ENCODE data around the gene CACNB2.

Gene CACNB2

DNA sequence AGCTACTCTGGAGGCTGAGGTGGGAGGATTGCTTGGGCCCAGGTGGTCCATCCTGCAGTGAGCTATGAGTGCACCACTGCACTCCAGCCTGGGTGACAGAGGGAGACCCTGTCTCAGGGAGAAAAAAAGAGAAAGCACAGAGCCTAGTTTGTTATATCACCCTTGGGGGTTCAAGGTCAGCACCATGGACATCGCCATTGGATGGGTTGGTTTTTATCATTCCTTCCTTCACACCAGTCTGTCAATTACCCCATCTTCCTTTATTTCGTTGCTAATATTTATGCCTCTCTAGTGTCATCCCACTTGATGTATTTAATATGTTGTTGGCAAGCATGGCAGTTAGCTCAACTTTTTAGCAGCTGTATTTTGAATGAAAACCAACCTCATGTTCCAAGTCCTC, 328.9 kb downstream of the CACNB2 start:
- no peak for DNase-seq

DNA sequence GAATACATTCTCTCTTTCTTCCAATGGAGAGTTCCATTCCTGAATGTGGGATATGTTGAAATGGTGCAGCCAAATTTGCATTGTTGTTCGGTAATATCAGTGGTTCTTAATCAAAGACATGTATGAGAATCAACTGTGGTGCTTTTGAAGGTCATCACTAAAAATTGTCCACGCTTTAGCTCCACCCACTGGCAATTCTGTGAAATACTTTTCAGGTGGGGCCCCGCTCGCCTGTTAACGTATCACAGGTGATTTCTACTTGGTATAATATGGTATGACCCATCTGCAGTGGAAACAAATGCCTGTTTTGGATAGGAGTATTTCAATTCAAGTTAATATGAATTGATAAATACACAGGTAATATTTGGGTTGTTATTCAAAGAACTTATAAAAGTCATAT, 332.8 kb downstream of the CACNB2 start:
- DNase-seq: peak; percentile 28

- peak; percentile 65 for DNase-seq
Observed at GRCh38 chr10:18473424-18474117, 333.3 kb downstream of the CACNB2 start.

DNA sequence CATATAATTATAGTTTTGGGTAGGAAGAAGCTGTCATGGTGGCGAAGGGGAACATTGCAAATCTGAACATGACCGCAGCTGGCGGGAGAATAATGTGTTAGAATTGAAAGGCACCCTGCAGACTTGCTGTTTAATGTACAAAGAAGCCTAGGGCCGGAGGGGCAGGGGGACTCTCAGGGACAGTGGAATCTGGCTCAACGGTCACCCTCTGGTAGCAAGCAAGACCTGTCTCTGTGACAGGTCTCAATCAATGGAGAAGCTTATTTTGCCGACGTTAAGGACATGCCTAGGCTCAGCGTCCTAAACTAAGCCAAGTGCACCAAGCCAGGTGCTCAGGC, 333.9 kb downstream of the CACNB2 start:
- DNase-seq: peak; percentile 64

DNA sequence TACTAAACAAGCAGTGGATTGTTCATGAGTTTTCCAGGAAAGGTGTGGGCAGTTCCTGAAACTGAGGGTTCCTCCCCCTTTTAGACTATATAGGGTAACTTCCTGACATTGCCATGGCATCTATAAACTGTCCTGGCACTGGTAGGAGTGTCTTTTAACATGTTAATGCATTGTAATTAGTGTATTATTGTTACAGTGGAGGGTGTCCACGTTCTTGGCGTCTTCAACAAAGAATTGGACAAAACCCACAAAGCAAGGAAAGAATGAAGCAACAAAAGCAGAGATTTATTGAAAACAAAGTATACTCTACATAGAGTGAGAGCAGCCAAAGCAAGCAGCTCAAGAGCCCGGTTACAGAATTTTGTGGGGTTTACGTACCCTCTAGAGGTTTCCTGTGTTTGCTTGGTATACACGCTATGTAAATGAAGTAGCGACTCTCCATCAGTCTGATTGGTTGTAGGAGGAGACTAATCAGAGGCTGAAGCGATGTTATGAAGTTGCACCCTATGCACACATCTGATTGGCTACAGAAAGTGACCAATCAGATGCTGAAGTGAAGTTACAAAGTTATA, 335.9 kb downstream of the CACNB2 start:
- no peak for DNase-seq

GRCh38 chr10:18478354-18478753, 338.1 kb downstream of the CACNB2 start:
- DNase-seq: no peak

- no peak for DNase-seq
Observed at GRCh38 chr10:18479502-18479901, 339.3 kb downstream of the CACNB2 start.

GRCh38 chr10:18483516-18484186, 343.4 kb downstream of the CACNB2 start:
- DNase-seq: no peak

- no peak for DNase-seq
Observed at GRCh38 chr10:18486438-18486837, 346.2 kb downstream of the CACNB2 start.

DNA sequence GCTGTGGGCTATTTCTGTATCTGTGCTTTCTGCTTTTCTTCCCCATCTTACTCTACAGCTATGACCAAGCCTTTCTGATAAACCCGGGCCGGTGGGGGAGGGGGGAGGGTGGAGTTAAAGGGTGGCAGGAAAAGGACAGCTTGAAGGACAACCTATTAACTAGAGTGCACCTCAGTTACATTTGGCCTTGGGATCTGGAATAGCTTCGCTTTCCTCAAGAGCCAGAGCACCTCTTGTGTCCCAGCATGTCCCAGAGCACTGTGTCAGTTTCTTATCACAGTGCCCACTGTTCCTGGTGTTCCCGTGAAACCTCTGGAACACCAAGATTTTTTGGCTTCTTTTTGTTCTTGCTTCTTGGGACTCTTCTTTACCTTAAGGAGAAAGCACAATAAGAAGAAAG, 350.5 kb downstream of the CACNB2 start:
- DNase-seq: no peak

- DNase-seq: no peak
Observed at GRCh38 chr10:18497806-18498369, 357.7 kb downstream of the CACNB2 start.

DNA sequence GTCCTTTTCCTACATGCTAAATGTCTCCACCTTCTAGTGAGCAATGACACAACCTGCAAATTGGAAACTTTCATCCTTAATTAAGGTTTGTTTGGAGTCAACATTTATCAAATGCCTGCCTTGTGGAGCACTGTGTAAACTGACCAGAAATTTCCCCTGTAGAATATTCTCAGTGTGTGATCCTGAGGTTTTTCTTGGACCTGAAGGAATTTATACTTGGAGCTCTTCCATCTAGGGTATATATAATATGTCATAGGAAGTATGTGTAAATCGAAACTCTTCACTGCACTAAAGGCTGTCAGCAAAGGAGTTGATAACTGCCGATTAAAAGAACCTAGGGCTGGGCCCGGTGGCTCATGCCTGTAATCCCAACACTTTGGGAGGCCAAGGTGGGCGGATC, 358.8 kb downstream of the CACNB2 start:
- DNase-seq: no peak

DNA sequence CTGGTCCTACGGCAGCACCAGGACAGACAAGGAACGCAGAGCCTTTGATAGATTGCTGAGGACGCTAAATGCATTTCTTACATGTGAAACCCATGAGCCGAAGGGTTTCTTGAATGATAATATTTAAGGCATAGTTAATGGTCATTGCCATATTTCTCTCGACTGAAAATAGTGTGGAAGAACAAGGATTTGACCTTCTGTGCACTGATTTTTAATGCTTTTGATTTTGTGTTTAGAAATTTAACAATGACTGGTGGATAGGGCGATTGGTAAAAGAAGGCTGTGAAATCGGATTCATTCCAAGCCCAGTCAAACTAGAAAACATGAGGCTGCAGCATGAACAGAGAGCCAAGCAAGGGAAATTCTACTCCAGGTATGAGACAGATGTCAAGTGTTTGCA, 360.4 kb downstream of the CACNB2 start:
- no peak for DNase-seq

- DNase-seq: no peak
Observed at GRCh38 chr10:18501198-18501597, 361.0 kb downstream of the CACNB2 start.

DNA sequence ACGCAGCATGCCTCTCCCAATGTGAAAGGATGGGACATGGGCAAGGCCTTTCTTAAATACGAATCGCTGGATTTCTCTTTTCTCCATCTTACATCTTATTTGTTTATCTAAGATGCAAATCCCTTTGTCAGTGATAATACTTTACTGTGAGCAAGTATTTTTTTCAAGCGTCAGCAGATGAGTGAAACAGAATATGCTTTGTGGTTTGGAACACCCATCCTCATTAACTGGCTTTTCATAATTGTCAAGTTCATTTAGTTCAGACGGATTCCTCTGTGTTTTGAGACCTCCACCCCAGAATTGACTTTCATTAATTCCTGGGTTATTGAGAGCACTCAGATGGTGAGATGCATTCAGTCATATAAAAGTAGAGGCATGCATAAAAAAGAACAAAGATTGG, 361.4 kb downstream of the CACNB2 start:
- peak; percentile 22 for DNase-seq

GRCh38 chr10:18504161-18504560, 363.9 kb downstream of the CACNB2 start:
- no peak for DNase-seq

DNA sequence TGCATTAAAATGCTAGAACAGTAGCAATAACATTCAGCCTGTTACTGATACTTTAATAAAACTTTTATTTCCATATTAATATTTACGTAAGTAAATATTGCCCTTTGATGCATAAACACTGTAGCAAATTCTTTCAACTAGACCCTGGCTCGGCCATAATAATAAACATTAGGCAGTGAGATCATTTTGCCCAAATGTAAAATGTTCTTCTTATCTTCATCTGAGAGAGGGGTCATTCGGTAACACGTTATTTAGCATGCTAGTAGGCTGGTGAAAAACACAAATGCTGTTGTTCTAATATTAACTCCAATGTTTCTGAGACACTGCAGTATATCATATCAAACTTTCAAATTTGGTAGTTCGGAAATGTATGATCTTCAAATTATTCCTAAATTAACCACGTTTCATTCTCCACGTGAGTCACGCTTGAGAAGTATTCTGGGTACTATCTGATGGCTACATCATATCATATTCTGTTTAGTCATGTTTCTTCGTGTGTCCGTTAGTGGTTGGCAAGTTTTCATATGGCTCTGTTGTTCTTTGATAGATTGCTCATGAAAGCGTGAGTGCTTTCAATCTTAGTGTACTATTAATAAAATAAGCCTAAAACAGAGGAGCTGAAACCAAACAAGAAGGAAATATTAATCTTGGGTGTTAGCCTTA, 365.4 kb downstream of the CACNB2 start:
- peak; percentile 28 for DNase-seq

- DNase-seq: no peak
Observed at GRCh38 chr10:18508587-18508986, 368.4 kb downstream of the CACNB2 start.

DNA sequence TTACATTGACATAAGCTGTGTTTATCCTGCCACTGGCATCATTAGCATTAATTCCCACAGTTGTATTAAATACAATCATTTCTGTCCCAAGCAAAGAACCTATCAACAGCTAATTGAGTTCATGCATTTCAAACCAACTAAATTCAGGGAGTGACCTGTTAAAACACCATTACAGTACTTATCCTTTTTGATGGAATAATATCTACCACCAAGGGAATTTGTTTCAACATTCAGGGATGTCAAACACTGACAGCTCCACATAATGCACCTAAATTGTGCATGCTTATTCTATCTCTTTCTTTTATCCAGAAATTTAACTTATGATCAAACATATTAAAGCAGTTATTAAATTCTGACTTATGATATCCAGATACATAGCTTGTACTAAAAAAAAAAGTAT, 374.3 kb downstream of the CACNB2 start:
- no peak for DNase-seq

GRCh38 chr10:18516851-18517250, 376.6 kb downstream of the CACNB2 start:
- DNase-seq: no peak

GRCh38 chr10:18523025-18523424, 382.8 kb downstream of the CACNB2 start:
- DNase-seq: no peak

DNA sequence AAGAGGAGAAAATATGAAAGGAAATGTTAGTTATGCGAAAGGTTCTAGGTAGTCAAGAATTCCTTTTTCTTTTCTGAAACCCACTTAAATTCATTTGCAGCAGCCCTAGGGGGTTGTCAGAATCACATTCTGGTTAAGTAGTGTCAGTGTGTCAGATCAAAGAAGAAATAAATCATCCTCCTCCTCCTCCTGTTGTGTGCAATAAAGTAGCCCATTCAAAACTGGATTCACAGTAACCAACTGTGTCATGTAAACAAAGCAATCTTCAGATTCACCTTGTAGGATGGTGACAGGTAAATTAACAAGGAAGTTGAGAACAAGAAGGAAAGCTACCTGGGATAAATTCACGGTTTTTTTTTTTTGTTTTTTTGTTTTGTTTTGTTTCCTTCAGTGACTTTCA, 383.6 kb downstream of the CACNB2 start:
- DNase-seq: no peak

GRCh38 chr10:18527687-18528086, 387.5 kb downstream of the CACNB2 start:
- no peak for DNase-seq

DNA sequence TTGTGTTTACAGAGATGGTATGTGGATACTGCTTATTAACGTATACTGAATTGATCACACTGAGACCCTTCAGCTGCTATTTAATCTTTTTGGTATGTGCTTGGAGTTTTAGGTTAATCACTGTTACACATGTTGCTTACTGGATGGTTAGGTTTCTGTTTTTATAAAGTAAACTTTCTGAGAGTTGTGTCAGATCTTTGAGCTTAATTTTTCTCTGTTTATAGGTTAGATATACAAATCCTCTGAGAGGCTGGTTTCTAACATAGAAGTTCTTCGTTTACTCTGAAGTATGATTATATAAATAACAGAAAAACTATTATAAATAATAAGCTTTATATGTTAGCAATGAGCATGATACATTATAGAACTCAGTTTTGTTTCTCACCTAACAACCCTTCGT, 388.1 kb downstream of the CACNB2 start:
- DNase-seq: no peak

Data from retina (tissue), 1 donor.